Activated T-helper 2 cell treated with anti-CD3 and anti-CD28 coated beads, Interferon-gamma antibody, Interleukin-2, Interleukin-4, amounts not matched to agents 10 μg/mL and 5 μg/mL and 100 μg/mL, durations not matched to agents 14 hours and 24 hours and 36 hours (primary cell): ENCODE results near the gene EXOC7. TPM values are rescaled to one million over a fixed set of nuclear protein-coding genes. Genes with fewer than 3 reads are reported as not detected.
A peak's percentile ranks its signal among the peaks of the same experiment; 100 is the strongest.

Source experiments
- DNase-seq: peaks from one replicate; pipeline ENCODE4 v3.0.0; 2021; ENCODE audit warnings: low spot score
- H3K27ac Mint-ChIP-seq: one replicate; pipeline ENCODE4 v1.8.0; 2021; ENCODE audit warnings: mixed read lengths
- H3K27me3 Mint-ChIP-seq: one replicate; pipeline ENCODE4 v1.8.0; 2021; ENCODE audit warnings: low read depth, mixed read lengths
- H3K36me3 Mint-ChIP-seq: one replicate; pipeline ENCODE4 v1.8.0; 2021; ENCODE audit warnings: low read depth, mixed read lengths
- H3K4me1 Mint-ChIP-seq: one replicate; pipeline ENCODE4 v1.8.0; 2021; ENCODE audit warnings: low read depth, mixed read lengths
- H3K4me3 Mint-ChIP-seq: one replicate; pipeline ENCODE4 v1.8.0; 2021; ENCODE audit warnings: low read depth, mild to moderate bottlenecking, moderate library complexity, mixed read lengths
- H3K9me3 Mint-ChIP-seq: one replicate; pipeline ENCODE4 v1.8.0; 2021; ENCODE audit warnings: mixed read lengths
- intact Hi-C: fragments of 100-400 bp; cut with micrococcal nuclease; formaldehyde crosslinking; loops from one replicate; pipeline ENCODE4 v1.15.1; 2023
- total RNA-seq: library from RNA; stranded (reverse); gene quantifications from 2 replicates; pipeline ENCODE4 v1.2.3, GENCODE V29; 2022

EXOC7 gene
- total RNA-seq, 1 donor from 2014 or later: 103 TPM

DNA sequence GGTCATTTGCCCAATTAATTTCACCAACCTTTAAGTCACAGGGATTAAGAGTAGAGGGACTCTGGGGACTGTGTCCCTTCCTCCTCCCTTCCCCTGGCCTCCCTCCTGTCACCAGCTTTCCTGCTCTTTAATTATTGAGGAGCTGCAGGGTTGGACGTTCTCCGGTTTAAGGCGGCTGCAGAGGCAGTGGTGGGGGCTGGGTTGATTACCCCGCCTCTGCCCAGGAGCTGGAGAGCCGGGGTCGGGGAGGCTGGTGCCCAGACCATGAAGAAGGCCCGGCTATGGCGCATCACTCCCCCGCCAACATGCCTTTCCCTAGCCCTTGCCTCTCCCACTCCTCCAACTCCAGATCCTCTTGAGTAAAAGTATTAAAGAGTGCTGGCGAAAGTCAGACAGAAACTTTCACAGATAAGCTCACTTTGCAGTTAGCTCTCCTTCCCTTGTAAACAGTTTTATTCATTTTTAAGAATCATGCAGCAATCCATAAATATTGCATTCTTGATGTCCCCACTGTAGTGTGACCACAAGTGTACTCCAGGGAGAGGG, 38.5 kb upstream of the EXOC7 start:
- Mint-ChIP-seq H3K9me3 (no peaks in the 10 kb centered on the region), H3K27me3 (peaks cover 11% of the 10 kb centered on the region), H3K27ac (no peak overlapping the region), H3K4me3 (peak overlapping the region; percentile 39), H3K36me3 (peaks cover 5% of the 10 kb centered on the region), H3K4me1 (peaks cover 48% of the 10 kb centered on the region)
- intact Hi-C loops: loop anchor here (5.0 kb wide), 2 partner anchors 40 to 130 kb away; no protein-coding TSS in a partner anchor
- no peak for DNase-seq

- no peaks in the 10 kb centered on the region for H3K9me3 Mint-ChIP-seq
- peak within 1 kb of the TSS; percentile 61 for H3K4me3 Mint-ChIP-seq
- peaks cover 11% of the 10 kb centered on the region for H3K27me3 Mint-ChIP-seq
- DNase-seq: peak; percentile 90
- no peak within 1 kb of the TSS for H3K27ac Mint-ChIP-seq
- H3K4me1 Mint-ChIP-seq: peaks cover 45% of the 10 kb centered on the region
- intact Hi-C loops: loop anchor here (5.0 kb wide), 2 partner anchors 41 to 131 kb away; no protein-coding TSS in a partner anchor
- H3K36me3 Mint-ChIP-seq: peaks cover 5% of the 10 kb centered on the region
Measured at GRCh38 chr17:76141212-76142038, 37.8 kb upstream of the EXOC7 start, which contains the start of gene FOXJ1. TSS of gene FOXJ1 (minus strand) at chr17:76141245. CDS start at chr17:76140395, 850 bp downstream.

DNA sequence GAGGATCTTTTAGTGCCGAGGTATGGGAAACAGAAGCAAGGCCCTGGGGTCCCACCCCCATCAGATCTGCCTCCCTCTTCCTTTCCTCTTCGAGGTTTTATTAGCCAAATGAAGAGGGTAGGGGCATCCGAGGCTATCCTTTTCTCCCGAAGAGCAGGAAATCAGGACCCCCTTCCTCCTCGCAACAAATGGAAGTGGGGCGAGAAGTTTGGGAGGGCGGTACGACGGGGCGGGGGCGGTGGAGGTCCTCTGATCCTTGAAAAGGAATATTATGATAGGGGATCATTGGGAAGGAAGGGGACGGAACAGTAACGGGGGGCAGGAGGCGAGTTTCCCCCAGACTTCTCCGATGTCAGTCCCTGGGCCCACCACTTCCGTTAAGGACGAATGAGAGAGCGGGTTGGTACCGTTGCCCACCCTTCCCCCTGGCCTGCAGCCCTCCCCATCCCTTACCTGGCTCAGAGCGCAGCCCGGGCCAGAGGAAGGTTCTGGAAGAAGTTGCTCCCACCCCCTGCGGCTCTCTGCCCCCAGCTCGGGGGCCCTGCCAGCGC, 37.1 kb upstream of the EXOC7 start:
- no peak overlapping the region for H3K27ac Mint-ChIP-seq

GRCh38 chr17:76139801-76140660, 36.4 kb upstream of the EXOC7 start:
- Mint-ChIP-seq H3K4me3 (peak overlapping the region; percentile 47), H3K27me3 (peaks cover 11% of the 10 kb centered on the region), H3K4me1 (peaks cover 36% of the 10 kb centered on the region), H3K27ac (no peak overlapping the region), H3K9me3 (no peaks in the 10 kb centered on the region), H3K36me3 (peaks cover 5% of the 10 kb centered on the region)
- no peak for DNase-seq
- intact Hi-C loops: loop anchor here (5.0 kb wide), 2 partner anchors 42 to 132 kb away; no protein-coding TSS in a partner anchor

More for the DNA sequence above, 37.1 kb upstream of the EXOC7 start:
- peaks cover 39% of the 10 kb centered on the region for H3K4me1 Mint-ChIP-seq
- peaks cover 11% of the 10 kb centered on the region for H3K27me3 Mint-ChIP-seq
- H3K4me3 Mint-ChIP-seq: peak overlapping the region; percentile 39
- peaks cover 5% of the 10 kb centered on the region for H3K36me3 Mint-ChIP-seq
- DNase-seq: no peak
- intact Hi-C loops: loop anchor here (5.0 kb wide), 2 partner anchors 42 to 132 kb away; no protein-coding TSS in a partner anchor
- H3K9me3 Mint-ChIP-seq: no peaks in the 10 kb centered on the region

GRCh38 chr17:76138896-76139752, 35.5 kb upstream of the EXOC7 start:
- no peak for DNase-seq
- Mint-ChIP-seq H3K27me3 (peaks cover 11% of the 10 kb centered on the region), H3K9me3 (no peaks in the 10 kb centered on the region), H3K4me3 (peak overlapping the region; percentile 47), H3K4me1 (peaks cover 29% of the 10 kb centered on the region), H3K27ac (no peak overlapping the region), H3K36me3 (no peaks in the 10 kb centered on the region)
- intact Hi-C loops: no loop called here

- DNase-seq: no peak
- Mint-ChIP-seq H3K27me3 (peaks cover 11% of the 10 kb centered on the region), H3K4me1 (peaks cover 27% of the 10 kb centered on the region), H3K36me3 (no peaks in the 10 kb centered on the region), H3K27ac (no peak overlapping the region), H3K9me3 (no peaks in the 10 kb centered on the region), H3K4me3 (no peak overlapping the region)
- intact Hi-C loops: no loop called here
Measured at GRCh38 chr17:76138234-76138895, 34.8 kb upstream of the EXOC7 start.

DNA sequence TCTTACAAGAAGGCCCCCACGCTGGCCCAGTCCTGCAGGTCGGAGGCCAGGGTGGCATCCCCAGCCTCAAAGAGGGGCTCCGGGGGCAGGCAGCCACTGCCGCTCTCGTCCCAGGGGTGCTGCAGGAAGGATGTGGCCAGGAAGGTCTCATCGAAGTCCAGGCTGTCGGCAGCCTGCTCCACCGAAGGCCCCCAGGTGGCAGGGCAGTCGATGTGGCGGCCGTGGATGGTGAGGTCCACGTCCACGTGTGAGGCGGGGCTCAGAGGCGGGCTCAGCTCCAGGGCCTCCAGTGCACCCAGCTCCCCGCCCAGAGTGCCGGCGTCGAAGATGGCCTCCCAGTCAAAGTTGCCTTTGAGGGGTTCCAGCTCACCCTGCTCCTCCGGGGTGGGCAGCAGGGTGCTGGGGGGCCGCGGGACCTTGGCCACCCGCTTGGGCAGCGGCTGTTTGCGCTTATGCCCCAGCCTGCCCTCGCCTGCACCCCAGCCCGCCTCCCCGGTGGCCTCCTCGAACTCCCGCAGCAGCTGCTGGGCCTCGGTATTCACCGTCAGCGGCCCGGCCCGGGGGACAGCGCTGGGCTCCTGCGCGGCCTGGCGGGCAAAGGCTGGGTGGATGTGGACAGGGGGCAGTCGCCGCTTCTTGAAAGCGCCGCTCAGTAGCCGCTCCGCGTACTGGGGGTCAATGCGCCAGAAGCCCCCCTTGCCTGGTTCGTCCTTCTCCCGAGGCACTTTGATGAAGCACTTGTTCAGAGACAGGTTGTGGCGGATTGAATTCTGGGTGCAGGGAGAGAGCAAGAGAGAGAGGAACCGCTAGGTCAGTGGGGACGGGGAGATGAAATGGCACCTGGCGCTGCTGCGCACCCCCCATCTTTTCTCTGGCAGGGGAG, 34.0 kb upstream of the EXOC7 start:
- Mint-ChIP-seq H3K27me3 (peaks cover 11% of the 10 kb centered on the region), H3K4me1 (peaks cover 19% of the 10 kb centered on the region), H3K9me3 (no peaks in the 10 kb centered on the region), H3K36me3 (no peaks in the 10 kb centered on the region), H3K27ac (no peak overlapping the region), H3K4me3 (no peak overlapping the region)
- no peak for DNase-seq
- intact Hi-C loops: no loop called here

GRCh38 chr17:76137001-76137350, 33.4 kb upstream of the EXOC7 start:
- no peaks in the 10 kb centered on the region for H3K36me3 Mint-ChIP-seq
- peaks cover 15% of the 10 kb centered on the region for H3K4me1 Mint-ChIP-seq
- no peak for DNase-seq
- H3K4me3 Mint-ChIP-seq: no peak overlapping the region
- intact Hi-C loops: no loop called here
- H3K27me3 Mint-ChIP-seq: peaks cover 11% of the 10 kb centered on the region
- no peaks in the 10 kb centered on the region for H3K9me3 Mint-ChIP-seq
- H3K27ac Mint-ChIP-seq: no peak overlapping the region

DNA sequence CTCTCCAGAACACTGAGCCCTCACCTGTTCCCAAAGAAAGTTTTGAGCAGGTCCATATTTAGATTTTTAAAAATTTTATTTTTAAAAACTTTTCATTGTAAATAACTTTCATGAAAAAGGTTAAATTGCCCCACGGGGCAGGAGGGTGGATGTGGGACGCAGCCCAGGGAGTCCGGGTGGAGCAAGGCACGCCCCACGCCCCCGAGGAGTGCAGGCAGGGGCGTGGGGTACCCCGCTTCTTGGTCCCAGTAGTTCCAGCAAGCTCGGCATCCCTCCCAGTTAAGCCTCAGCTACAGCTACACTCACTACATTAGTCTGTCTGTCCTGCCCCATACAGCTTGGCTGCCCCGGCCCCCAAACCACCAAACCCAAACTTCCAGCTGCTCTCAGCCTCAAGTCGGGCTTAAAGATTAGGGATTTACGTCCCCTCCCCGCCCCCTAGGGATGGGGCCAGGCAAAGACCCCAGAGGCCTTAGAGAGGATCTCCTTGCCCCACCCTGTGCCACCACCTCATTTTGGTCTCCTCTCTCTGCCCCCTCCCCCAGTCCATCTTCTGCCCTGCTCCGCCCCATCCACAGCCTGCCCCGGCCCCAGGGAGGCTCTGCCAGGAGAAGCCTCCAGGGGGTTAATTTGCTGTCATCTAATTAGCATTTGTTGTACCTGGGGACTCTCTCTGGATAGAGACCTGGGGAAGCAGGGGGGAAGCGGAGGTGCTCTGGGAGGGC, 32.9 kb upstream of the EXOC7 start:
- Mint-ChIP-seq H3K36me3 (no peaks in the 10 kb centered on the region), H3K4me3 (no peak overlapping the region), H3K9me3 (no peaks in the 10 kb centered on the region), H3K27me3 (peaks cover 11% of the 10 kb centered on the region), H3K27ac (no peak overlapping the region), H3K4me1 (peaks cover 11% of the 10 kb centered on the region)
- no peak for DNase-seq
- intact Hi-C loops: no loop called here

GRCh38 chr17:76135810-76136188, 32.2 kb upstream of the EXOC7 start:
- intact Hi-C loops: no loop called here
- Mint-ChIP-seq H3K27ac (no peak overlapping the region), H3K27me3 (peaks cover 10% of the 10 kb centered on the region), H3K4me3 (no peak overlapping the region), H3K36me3 (no peaks in the 10 kb centered on the region), H3K9me3 (no peaks in the 10 kb centered on the region), H3K4me1 (peaks cover 10% of the 10 kb centered on the region)
- DNase-seq: no peak
